PC-9 (cell line): ENCODE data around the gene RMI2. TPM values are rescaled to one million over a fixed set of nuclear protein-coding genes. Genes with fewer than 3 reads are reported as not detected.

Source experiments
- BruUV-seq: library from RNA; stranded (reverse); fragments of 400-500 nt; replicated peaks from 2 replicates; lab custom pipeline; 2021; lab: Mats Ljungman, UMichigan
- CTCF ChIA-PET: fragments of 300-600 bp; sonication (Branson Sonifier 250); formaldehyde crosslinking; loops from one replicate; lab custom pipeline; 2022; ENCODE audit warnings: antibody characterized with exemption; lab: Charles Lee
- POLR2A ChIA-PET: fragments of 300-600 bp; sonication (Branson Sonifier 250); formaldehyde crosslinking; loops from one replicate; lab custom pipeline; 2022; ENCODE audit warnings: antibody characterized with exemption; ENCODE audit not compliant: unreplicated experiment; lab: Charles Lee
- DNase-seq, 2 experiments: peaks; one replicate each; pipeline versions ENCODE4 v3.0.0 to v3.0.0-alpha.2; 2015 to 2022; ENCODE audit warnings: mixed read lengths in 1 of 2
- H2AFZ ChIP-seq: fragments of 200-600 bp; sonication (generic); 2 replicates; pipeline ENCODE4 v1.8.1; 2017; ENCODE audit warnings: antibody characterized with exemption
- H3F3A ChIP-seq: fragments of 200-600 bp; sonication (generic); 2 replicates; pipeline ENCODE4 v1.8.1; 2017; ENCODE audit warnings: antibody characterized with exemption, mild to moderate bottlenecking, low read depth; ENCODE audit not compliant: insufficient read depth
- H3K27ac ChIP-seq: fragments of 200-600 bp; sonication (generic); 2 replicates; pipeline ENCODE4 v1.6.1; 2016; ENCODE audit warnings: mixed run types
- H3K27me3 ChIP-seq: fragments of 200-600 bp; sonication (generic); 2 replicates; pipeline ENCODE4 v1.6.1; 2016; ENCODE audit warnings: low read depth, mixed run types; ENCODE audit not compliant: insufficient read depth
- H3K36me3 ChIP-seq: fragments of 200-600 bp; sonication (generic); 2 replicates; pipeline ENCODE4 v1.6.1; 2016; ENCODE audit warnings: low read depth, mixed run types
- H3K4me1 ChIP-seq: fragments of 200-600 bp; sonication (generic); replicated peaks from 2 replicates; pipeline ENCODE4 v1.6.1; 2016; ENCODE audit warnings: mixed run types; ENCODE audit not compliant: insufficient read depth
- H3K4me2 ChIP-seq: fragments of 200-600 bp; sonication (generic); 2 replicates; pipeline ENCODE4 v1.6.1; 2017; ENCODE audit warnings: mixed run types
- H3K4me3 ChIP-seq: fragments of 200-600 bp; sonication (generic); 2 replicates; pipeline ENCODE4 v1.6.1; 2016; ENCODE audit warnings: mixed run types
- H3K79me2 ChIP-seq: fragments of 200-600 bp; sonication (generic); 2 replicates; pipeline ENCODE4 v1.6.1; 2017; ENCODE audit warnings: low read depth, mixed run types
- H3K9me2 ChIP-seq: fragments of 200-600 bp; sonication (generic); 2 replicates; pipeline ENCODE4 v1.8.1; 2017; ENCODE audit warnings: mild to moderate bottlenecking; ENCODE audit not compliant: insufficient read depth
- H3K9me3 ChIP-seq: fragments of 200-600 bp; sonication (generic); 2 replicates; pipeline ENCODE4 v1.8.1; 2016; ENCODE audit warnings: low read depth; ENCODE audit not compliant: insufficient read depth
- H4K20me1 ChIP-seq: fragments of 200-600 bp; sonication (generic); 2 replicates; pipeline ENCODE4 v1.8.1; 2017; ENCODE audit not compliant: insufficient read depth
- CTCF ChIP-seq: fragments of 200-600 bp; sonication (generic); conservative IDR thresholded peaks from 2 replicates; pipeline ENCODE4 v1.6.1; 2017; ENCODE audit warnings: mixed run types, antibody characterized with exemption, mild to moderate bottlenecking, moderate library complexity
- EZH2 ChIP-seq: fragments of 200-600 bp; sonication (generic); IDR thresholded peaks from 2 replicates; pipeline ENCODE4 v1.8.0; 2017; ENCODE audit warnings: antibody characterized with exemption, low read depth
- intact Hi-C: fragments of 100-400 bp; cut with micrococcal nuclease; formaldehyde crosslinking; loops from one replicate; pipeline ENCODE4 v1.10.0; 2022; ENCODE audit not compliant: unreplicated experiment
- total RNA-seq: library from RNA; stranded (reverse); gene quantifications from 2 replicates; pipeline ENCODE4 v1.2.3, GENCODE V29; 2021

Gene RMI2
- total RNA-seq, 1 experiment from 2014 or later, result 38.0 TPM

GRCh38 chr16:11334831-11335404 lies 10.3 kb upstream of the RMI2 start:
- DNase-seq, result no peak
- ChIA-PET CTCF (interaction anchor here (0.7 kb wide), 1 partner anchor 34 kb away, joined by 7 read pairs; no protein-coding TSS in a partner anchor), POLR2A (interaction anchor here (0.6 kb wide), 1 partner anchor 65 kb away, joined by 3 read pairs; no protein-coding TSS in a partner anchor)
- H3K4me3 ChIP-seq, result no peak overlapping the region
- peaks cover 23% of the 10 kb centered on the region; the same call in 1 of the 2 replicates for H3F3A ChIP-seq
- no TSS peak for BruUV-seq
- H3K9me2 ChIP-seq, result no peaks in the 10 kb centered on the region
- no peaks in the 10 kb centered on the region for H3K36me3 ChIP-seq
- intact Hi-C loops, result no loop called here
- no peaks in the 10 kb centered on the region for H3K27me3 ChIP-seq
- H3K4me1 ChIP-seq, result peaks cover 11% of the 10 kb centered on the region; the same call in 1 of the 2 replicates
- TF ChIP-seq CTCF (no peak), EZH2 (no peak)
- H3K27ac ChIP-seq, result no peak overlapping the region
- no peak overlapping the region for H3K4me2 ChIP-seq
- H2AFZ ChIP-seq, result no peak overlapping the region
- no peaks in the 10 kb centered on the region for H3K79me2 ChIP-seq
- no peaks in the 10 kb centered on the region for H4K20me1 ChIP-seq
- no peaks in the 10 kb centered on the region for H3K9me3 ChIP-seq

- Histone ChIP-seq H2AFZ (no peak overlapping the region), H3K27me3 (no peaks in the 10 kb centered on the region), H3K79me2 (no peaks in the 10 kb centered on the region), H3K36me3 (no peaks in the 10 kb centered on the region), H4K20me1 (no peaks in the 10 kb centered on the region), H3K27ac (no peak overlapping the region), H3K9me3 (no peaks in the 10 kb centered on the region), H3K9me2 (no peaks in the 10 kb centered on the region), H3F3A (peaks cover 4% of the 10 kb centered on the region; the same call in 1 of the 2 replicates), H3K4me1 (peaks cover under 1% of the 10 kb centered on the region; the same call in 1 of the 2 replicates), H3K4me2 (no peak overlapping the region), H3K4me3 (no peak overlapping the region)
- no peak for DNase-seq
- ChIA-PET CTCF (no interaction called here), POLR2A (no interaction called here)
- intact Hi-C loops, result no loop called here
- TF ChIP-seq EZH2 (no peak), CTCF (no peak)
- BruUV-seq, result no TSS peak
Observed at GRCh38 chr16:11339075-11339474, 6.2 kb upstream of the RMI2 start.

- intact Hi-C loops, result no loop called here
- BruUV-seq, result no TSS peak
- no peak for DNase-seq
- peaks cover 6% of the 10 kb centered on the region; the same call in 1 of the 2 replicates for H3K4me1 ChIP-seq
- no peaks in the 10 kb centered on the region for H3F3A ChIP-seq
- H3K27ac ChIP-seq, result no peak overlapping the region
- no peaks in the 10 kb centered on the region for H3K36me3 ChIP-seq
- TF ChIP-seq CTCF, result no peak
- TF ChIP-seq EZH2, result no peak
- ChIA-PET POLR2A (no interaction called here), CTCF (no interaction called here)
- H2AFZ ChIP-seq, result no peak overlapping the region
- no peaks in the 10 kb centered on the region for H3K9me2 ChIP-seq
- no peak overlapping the region for H3K4me2 ChIP-seq
- H3K79me2 ChIP-seq, result peaks cover under 1% of the 10 kb centered on the region; the same call in 1 of the 2 replicates
- H3K4me3 ChIP-seq, result no peak overlapping the region
- H4K20me1 ChIP-seq, result no peaks in the 10 kb centered on the region
- no peaks in the 10 kb centered on the region for H3K9me3 ChIP-seq
- no peaks in the 10 kb centered on the region for H3K27me3 ChIP-seq
Observed at GRCh38 chr16:11340710-11341109, 4.5 kb upstream of the RMI2 start.
